ENCODE data around the gene PITPNM3.

DNA sequence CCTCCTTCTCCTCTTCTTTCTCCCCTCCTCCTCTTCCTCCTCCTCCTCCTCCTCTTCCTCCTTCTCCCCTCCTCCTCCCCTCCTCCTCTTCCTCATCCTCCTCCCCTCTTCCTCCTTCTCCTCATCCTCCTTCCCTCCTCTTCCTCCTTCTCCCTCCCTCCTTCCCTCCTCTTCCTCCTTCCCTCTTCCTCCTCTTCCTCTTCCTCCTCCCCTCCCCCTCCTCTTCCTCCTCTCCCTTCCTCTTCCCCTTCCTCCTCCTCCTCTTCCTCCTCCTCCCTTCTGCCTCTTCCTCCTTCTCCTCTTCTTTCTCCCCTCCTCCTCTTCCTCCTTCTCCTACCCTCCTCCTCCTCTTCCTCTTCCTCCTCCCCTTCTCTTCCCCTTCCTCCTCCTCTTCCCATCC is 5.1 kb upstream of the PITPNM3 start:
- TF ChIP-seq RAD21 (IDR thresholded peaks at IDR 0.05; ENCODE audit: low read depth) (no peak), EP300 (IDR thresholded peaks at IDR 0.05; ENCODE audit: borderline replicate concordance) (no peak), CREB1 (IDR thresholded peaks at IDR 0.05; ENCODE audit: low read depth) (no peak), TAF1 (IDR thresholded peaks at IDR 0.05; ENCODE audit: low read depth) (no peak)

All from Ishikawa (cell line).